ENCODE data around the gene ST6GALNAC6. TPM values are rescaled to one million over a fixed set of nuclear protein-coding genes. Genes with fewer than 3 reads are reported as not detected.

ST6GALNAC6 gene
- total and polyA plus RNA-seq, 4 donors = 22.5 to 40.4 (median 32.3) TPM

DNA sequence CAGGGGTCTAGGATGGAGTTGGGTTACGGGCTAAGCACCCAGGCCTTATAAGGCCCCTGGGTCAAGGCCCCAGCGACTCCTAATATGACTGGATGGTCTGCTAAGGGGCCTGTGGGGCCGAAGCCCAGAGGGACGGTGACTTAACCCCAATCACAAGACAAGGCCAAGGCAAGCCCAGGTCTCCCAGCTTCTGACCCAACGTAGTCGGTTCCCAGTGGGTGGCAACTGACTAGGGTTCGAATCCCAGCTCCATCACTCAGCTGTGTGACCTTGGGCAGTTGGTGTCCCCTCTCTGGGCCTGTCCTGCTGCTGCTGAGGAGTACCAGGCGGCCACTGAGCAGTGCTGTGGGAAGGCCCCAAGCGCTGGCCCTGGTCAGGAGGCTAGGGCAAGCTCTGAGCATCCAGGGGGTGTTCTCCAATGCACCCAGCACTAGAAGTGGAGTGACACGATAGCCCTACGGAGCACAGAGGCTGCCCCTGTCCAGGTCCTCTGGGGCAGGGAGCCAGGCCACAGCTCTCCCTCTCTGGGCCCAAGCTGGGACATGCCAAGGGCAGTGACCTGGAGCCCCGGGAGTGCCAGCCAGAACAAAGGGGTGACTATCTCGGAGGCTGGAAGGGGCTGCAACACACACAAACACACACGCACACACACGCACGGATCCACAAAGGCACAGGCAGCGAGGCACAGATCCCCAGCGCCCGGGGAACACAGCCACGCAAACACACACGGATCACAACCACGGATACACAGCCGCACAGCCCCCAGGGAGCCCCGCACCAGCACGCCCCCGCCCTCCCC is 22.4 kb downstream of the ST6GALNAC6 start:
- Histone ChIP-seq H3K27me3 (ENCODE audit: control insufficient read depth in 4 of 4, insufficient read depth in 4 of 4, low read length in 3 of 4) (no peaks in the 10 kb centered on the region), H3K9me3 (ENCODE audit: control insufficient read depth in 4 of 4, low read length in 3 of 4) (no peaks in the 10 kb centered on the region), H3K4me1 (ENCODE audit: control insufficient read depth in 4 of 4, insufficient read depth in 4 of 4, low read length in 3 of 4) (peaks cover 10 to 37% (median 24%) of the 10 kb centered on the region in 4 donors), H3K9ac (ENCODE audit: low read depth in 1 of 2, low read length in 2 of 2) (peak overlapping the region; percentile 31 to 46), H3K36me3 (ENCODE audit: control insufficient read depth in 4 of 4, insufficient read depth in 3 of 4, low read depth in 1 of 4, low read length in 3 of 4) (peaks cover 0 to 2% (median under 1%) of the 10 kb centered on the region in 4 donors), H3K4me3 (ENCODE audit: low read depth in 1 of 3, low read length in 3 of 3) (peak overlapping the region; percentile 26 to 73 (median 71)), H3K27ac (ENCODE audit: low read depth in 1 of 2, low read length in 2 of 2) (peak overlapping the region; percentile 25 to 35)
- 34% methylated on average over 26 of the region's 26 CpGs for WGBS
- DNase-seq (ENCODE audit: low spot score) = no peak
- peak in 1 of 2 donors; percentile 25 for TF ChIP-seq RXRA (IDR thresholded peaks at IDR 0.05)
- TF ChIP-seq, protein P1, sequence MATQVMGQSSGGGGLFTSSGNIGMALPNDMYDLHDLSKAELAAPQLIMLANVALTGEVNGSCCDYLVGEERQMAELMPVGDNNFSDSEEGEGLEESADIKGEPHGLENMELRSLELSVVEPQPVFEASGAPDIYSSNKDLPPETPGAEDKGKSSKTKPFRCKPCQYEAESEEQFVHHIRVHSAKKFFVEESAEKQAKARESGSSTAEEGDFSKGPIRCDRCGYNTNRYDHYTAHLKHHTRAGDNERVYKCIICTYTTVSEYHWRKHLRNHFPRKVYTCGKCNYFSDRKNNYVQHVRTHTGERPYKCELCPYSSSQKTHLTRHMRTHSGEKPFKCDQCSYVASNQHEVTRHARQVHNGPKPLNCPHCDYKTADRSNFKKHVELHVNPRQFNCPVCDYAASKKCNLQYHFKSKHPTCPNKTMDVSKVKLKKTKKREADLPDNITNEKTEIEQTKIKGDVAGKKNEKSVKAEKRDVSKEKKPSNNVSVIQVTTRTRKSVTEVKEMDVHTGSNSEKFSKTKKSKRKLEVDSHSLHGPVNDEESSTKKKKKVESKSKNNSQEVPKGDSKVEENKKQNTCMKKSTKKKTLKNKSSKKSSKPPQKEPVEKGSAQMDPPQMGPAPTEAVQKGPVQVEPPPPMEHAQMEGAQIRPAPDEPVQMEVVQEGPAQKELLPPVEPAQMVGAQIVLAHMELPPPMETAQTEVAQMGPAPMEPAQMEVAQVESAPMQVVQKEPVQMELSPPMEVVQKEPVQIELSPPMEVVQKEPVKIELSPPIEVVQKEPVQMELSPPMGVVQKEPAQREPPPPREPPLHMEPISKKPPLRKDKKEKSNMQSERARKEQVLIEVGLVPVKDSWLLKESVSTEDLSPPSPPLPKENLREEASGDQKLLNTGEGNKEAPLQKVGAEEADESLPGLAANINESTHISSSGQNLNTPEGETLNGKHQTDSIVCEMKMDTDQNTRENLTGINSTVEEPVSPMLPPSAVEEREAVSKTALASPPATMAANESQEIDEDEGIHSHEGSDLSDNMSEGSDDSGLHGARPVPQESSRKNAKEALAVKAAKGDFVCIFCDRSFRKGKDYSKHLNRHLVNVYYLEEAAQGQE (IDR thresholded peaks at IDR 0.05) = no peak
- TF ChIP-seq, protein P2, sequence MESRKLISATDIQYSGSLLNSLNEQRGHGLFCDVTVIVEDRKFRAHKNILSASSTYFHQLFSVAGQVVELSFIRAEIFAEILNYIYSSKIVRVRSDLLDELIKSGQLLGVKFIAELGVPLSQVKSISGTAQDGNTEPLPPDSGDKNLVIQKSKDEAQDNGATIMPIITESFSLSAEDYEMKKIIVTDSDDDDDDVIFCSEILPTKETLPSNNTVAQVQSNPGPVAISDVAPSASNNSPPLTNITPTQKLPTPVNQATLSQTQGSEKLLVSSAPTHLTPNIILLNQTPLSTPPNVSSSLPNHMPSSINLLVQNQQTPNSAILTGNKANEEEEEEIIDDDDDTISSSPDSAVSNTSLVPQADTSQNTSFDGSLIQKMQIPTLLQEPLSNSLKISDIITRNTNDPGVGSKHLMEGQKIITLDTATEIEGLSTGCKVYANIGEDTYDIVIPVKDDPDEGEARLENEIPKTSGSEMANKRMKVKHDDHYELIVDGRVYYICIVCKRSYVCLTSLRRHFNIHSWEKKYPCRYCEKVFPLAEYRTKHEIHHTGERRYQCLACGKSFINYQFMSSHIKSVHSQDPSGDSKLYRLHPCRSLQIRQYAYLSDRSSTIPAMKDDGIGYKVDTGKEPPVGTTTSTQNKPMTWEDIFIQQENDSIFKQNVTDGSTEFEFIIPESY (IDR thresholded peaks at IDR 0.05) = no peak

DNA sequence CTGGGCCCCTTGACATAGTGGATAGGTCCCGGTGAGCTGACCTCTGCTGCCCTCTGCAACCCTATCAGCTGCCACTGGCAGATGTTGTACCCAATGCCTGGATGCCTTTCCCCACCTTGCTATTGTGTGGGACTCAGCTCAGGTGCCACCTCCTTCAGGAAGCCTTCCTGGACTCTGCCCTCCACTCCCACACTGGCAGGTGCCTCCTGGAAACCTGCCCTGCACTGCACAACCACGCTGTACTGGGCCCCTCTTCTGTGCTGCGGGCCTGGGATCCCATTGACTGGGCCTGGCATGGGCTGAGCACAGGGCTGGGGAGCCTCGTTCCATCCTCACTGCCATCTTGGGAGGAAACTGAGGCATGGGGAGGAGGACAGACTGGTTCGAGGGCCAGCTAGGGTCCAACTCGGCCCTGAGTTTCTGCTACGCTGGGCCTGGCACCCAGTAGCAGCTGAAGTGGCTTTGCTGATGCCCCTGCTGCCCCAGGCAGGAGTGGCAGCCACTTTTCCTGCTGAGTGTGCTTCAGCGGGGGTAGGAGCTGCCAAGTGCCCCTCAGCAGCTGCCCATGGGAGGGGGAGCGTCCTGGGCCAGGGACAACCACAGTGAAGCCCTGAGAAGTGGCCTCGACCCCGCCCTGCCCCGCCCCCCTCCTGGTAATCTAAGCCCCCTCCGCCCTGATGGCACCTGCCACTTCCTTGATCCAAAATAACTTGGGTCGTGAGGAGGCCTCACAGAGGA is 23.2 kb downstream of the ST6GALNAC6 start:
- Histone ChIP-seq H3K27ac (ENCODE audit: low read depth in 1 of 2, low read length in 2 of 2) (no peak overlapping the region), H3K9me3 (ENCODE audit: control insufficient read depth in 4 of 4, low read length in 3 of 4) (no peaks in the 10 kb centered on the region), H3K27me3 (ENCODE audit: control insufficient read depth in 4 of 4, insufficient read depth in 4 of 4, low read length in 3 of 4) (no peaks in the 10 kb centered on the region), H3K9ac (ENCODE audit: low read depth in 1 of 2, low read length in 2 of 2) (no peak overlapping the region), H3K4me1 (ENCODE audit: control insufficient read depth in 4 of 4, insufficient read depth in 4 of 4, low read length in 3 of 4) (peaks cover 10 to 37% (median 24%) of the 10 kb centered on the region in 4 donors), H3K4me3 (ENCODE audit: low read depth in 1 of 3, low read length in 3 of 3) (no peak overlapping the region), H3K36me3 (ENCODE audit: control insufficient read depth in 4 of 4, insufficient read depth in 3 of 4, low read depth in 1 of 4, low read length in 3 of 4) (peaks cover 0 to 3% (median under 1%) of the 10 kb centered on the region in 4 donors)
- peak; percentile 69 for DNase-seq (ENCODE audit: low spot score)
- TF ChIP-seq, protein P3, sequence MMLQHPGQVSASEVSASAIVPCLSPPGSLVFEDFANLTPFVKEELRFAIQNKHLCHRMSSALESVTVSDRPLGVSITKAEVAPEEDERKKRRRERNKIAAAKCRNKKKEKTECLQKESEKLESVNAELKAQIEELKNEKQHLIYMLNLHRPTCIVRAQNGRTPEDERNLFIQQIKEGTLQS (IDR thresholded peaks at IDR 0.05) = no peak
- 86% methylated on average over 14 of the region's 14 CpGs for WGBS

DNA sequence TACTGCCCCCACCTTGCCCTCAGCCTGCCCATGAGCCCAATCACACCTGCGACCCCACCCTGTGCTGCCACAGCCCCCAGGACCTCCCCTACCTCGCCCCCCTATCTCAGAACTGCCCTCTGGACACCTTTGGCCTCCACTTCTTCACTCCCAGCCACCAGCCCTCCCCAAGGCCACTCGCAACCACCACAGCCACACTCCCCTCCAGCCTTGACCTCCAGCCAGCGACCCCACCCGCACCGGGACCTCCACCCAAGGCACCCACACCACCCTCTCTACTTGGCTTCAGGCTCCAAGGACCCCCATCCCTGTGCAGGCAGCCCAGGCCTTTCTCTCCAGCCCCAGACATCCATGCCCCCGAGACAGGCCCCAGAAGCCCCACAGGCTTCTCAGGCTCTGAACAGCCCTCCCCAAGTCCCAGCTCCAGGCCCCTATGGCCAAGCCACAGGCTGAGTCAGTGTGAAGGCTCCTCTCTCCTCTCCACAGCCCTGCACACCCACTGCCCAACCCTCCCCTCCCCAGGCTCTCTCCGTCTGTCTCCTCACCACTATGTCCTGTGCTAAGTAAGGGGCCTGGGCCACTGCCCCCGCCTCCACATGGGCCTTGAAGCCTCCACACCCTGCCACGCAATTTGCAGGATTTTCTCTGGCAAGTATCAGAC is 24.0 kb downstream of the ST6GALNAC6 start:
- H3K9me3 ChIP-seq (ENCODE audit: control insufficient read depth in 4 of 4, low read length in 3 of 4) = no peaks in the 10 kb centered on the region
- H3K4me3 ChIP-seq (ENCODE audit: low read depth in 1 of 3, low read length in 3 of 3) = no peak overlapping the region
- H3K36me3 ChIP-seq (ENCODE audit: control insufficient read depth in 4 of 4, insufficient read depth in 3 of 4, low read depth in 1 of 4, low read length in 3 of 4) = peaks cover 0 to 3% (median under 1%) of the 10 kb centered on the region in 4 donors
- H3K27me3 ChIP-seq (ENCODE audit: control insufficient read depth in 4 of 4, insufficient read depth in 4 of 4, low read length in 3 of 4) = no peaks in the 10 kb centered on the region
- H3K27ac ChIP-seq (ENCODE audit: low read depth in 1 of 2, low read length in 2 of 2) = no peak overlapping the region
- no peak overlapping the region for H3K9ac ChIP-seq (ENCODE audit: low read depth in 1 of 2, low read length in 2 of 2)
- no peak for DNase-seq (ENCODE audit: low spot score)
- 92% methylated on average over 10 of the region's 10 CpGs for WGBS
- peaks cover 10 to 37% (median 24%) of the 10 kb centered on the region in 4 donors for H3K4me1 ChIP-seq (ENCODE audit: control insufficient read depth in 4 of 4, insufficient read depth in 4 of 4, low read length in 3 of 4)
- no peak for TF ChIP-seq JUND (IDR thresholded peaks at IDR 0.05)
- TF ChIP-seq YY1 (IDR thresholded peaks at IDR 0.05) = no peak
- TF ChIP-seq RAD21 (IDR thresholded peaks at IDR 0.05) = no peak
- no peak for TF ChIP-seq FOXA1 (IDR thresholded peaks at IDR 0.05)
- TF ChIP-seq, protein P4, sequence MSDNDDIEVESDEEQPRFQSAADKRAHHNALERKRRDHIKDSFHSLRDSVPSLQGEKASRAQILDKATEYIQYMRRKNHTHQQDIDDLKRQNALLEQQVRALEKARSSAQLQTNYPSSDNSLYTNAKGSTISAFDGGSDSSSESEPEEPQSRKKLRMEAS (IDR thresholded peaks at IDR 0.05) = no peak
- TF ChIP-seq, protein P5, sequence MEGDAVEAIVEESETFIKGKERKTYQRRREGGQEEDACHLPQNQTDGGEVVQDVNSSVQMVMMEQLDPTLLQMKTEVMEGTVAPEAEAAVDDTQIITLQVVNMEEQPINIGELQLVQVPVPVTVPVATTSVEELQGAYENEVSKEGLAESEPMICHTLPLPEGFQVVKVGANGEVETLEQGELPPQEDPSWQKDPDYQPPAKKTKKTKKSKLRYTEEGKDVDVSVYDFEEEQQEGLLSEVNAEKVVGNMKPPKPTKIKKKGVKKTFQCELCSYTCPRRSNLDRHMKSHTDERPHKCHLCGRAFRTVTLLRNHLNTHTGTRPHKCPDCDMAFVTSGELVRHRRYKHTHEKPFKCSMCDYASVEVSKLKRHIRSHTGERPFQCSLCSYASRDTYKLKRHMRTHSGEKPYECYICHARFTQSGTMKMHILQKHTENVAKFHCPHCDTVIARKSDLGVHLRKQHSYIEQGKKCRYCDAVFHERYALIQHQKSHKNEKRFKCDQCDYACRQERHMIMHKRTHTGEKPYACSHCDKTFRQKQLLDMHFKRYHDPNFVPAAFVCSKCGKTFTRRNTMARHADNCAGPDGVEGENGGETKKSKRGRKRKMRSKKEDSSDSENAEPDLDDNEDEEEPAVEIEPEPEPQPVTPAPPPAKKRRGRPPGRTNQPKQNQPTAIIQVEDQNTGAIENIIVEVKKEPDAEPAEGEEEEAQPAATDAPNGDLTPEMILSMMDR (IDR thresholded peaks at IDR 0.05; ENCODE audit: low read depth, low read length, missing input control) = no peak
- TF ChIP-seq SP1 (IDR thresholded peaks at IDR 0.05) = no peak
- TF ChIP-seq NR2F2 (IDR thresholded peaks at IDR 0.05) = no peak
- TF ChIP-seq FOXA2 (IDR thresholded peaks at IDR 0.05) = no peak
- TF ChIP-seq GABPA (IDR thresholded peaks at IDR 0.05 in 1 of 2, conservative IDR thresholded peaks at IDR 0.05 in 1 of 2) = no peak
- TF ChIP-seq, protein P2 (IDR thresholded peaks at IDR 0.05) = no peak
